GM04504 (cell line): ENCODE results near the gene LIM2.

Source experiments
- DNase-seq: peaks from one replicate; pipeline ENCODE4 v3.0.0-alpha.2; 2012; ENCODE audit warnings: low read depth

The LIM2 gene

GRCh38 chr19:51365211-51365964, 22.4 kb downstream of the LIM2 start:
- no peak for DNase-seq

GRCh38 chr19:51364200-51365106, 23.3 kb downstream of the LIM2 start:
- DNase-seq: no peak

GRCh38 chr19:51361239-51361638, 26.5 kb downstream of the LIM2 start:
- DNase-seq: no peak

- peak; percentile 80 for DNase-seq
These were observed 28.5 kb downstream of the LIM2 start for GRCh38 chr19:51359294-51359693.

GRCh38 chr19:51357952-51358351, 29.8 kb downstream of the LIM2 start:
- DNase-seq: no peak

- DNase-seq: no peak
These were observed 31.5 kb downstream of the LIM2 start for GRCh38 chr19:51356159-51356801.

- DNase-seq: no peak
These were observed 33.0 kb downstream of the LIM2 start for GRCh38 chr19:51354742-51355148.

GRCh38 chr19:51354103-51354741, 33.6 kb downstream of the LIM2 start:
- DNase-seq: no peak

GRCh38 chr19:51352783-51353360, 34.9 kb downstream of the LIM2 start:
- DNase-seq: no peak

GRCh38 chr19:51351266-51351990, 36.3 kb downstream of the LIM2 start:
- no peak for DNase-seq

- DNase-seq: no peak
These were observed 40.4 kb downstream of the LIM2 start for GRCh38 chr19:51347209-51347928.

GRCh38 chr19:51346742-51347141, 41.0 kb downstream of the LIM2 start:
- DNase-seq: no peak

- no peak for DNase-seq
These were observed 42.6 kb downstream of the LIM2 start for GRCh38 chr19:51345076-51345620.

- no peak for DNase-seq
These were observed 44.9 kb downstream of the LIM2 start for GRCh38 chr19:51342631-51343569.

GRCh38 chr19:51341976-51342580, 45.7 kb downstream of the LIM2 start, which contains the start of gene VSIG10L:
VSIG10L (minus strand) TSS chr19:51342139; CDS start chr19:51342124, 15 bp downstream.
- DNase-seq: no peak

- no peak for DNase-seq
These were observed 46.7 kb downstream of the LIM2 start for GRCh38 chr19:51341066-51341465.

GRCh38 chr19:51339687-51340656, 47.8 kb downstream of the LIM2 start:
- DNase-seq: peak; percentile 89
